Measurements from ENCODE around the gene TRIO.

DNA sequence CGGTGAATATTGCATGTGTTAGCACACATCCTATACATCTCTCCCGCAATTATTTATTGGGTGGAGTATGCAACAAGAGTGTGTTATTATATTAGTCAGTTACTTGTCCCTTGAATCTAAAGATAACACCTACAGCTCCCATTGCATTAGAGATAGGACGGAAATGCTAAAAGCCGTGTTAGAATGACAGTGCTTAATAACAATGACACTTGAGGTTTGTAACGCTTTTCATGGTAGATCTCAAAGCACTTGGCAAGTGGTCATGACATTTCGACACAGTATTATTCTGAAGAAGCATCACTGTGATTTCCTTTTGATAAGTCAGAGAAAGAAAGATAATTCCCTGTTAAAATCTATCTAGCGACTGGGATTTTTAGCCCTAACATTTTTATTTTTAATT is 33.4 kb upstream of the TRIO start:
- TF ChIP-seq, protein P1, sequence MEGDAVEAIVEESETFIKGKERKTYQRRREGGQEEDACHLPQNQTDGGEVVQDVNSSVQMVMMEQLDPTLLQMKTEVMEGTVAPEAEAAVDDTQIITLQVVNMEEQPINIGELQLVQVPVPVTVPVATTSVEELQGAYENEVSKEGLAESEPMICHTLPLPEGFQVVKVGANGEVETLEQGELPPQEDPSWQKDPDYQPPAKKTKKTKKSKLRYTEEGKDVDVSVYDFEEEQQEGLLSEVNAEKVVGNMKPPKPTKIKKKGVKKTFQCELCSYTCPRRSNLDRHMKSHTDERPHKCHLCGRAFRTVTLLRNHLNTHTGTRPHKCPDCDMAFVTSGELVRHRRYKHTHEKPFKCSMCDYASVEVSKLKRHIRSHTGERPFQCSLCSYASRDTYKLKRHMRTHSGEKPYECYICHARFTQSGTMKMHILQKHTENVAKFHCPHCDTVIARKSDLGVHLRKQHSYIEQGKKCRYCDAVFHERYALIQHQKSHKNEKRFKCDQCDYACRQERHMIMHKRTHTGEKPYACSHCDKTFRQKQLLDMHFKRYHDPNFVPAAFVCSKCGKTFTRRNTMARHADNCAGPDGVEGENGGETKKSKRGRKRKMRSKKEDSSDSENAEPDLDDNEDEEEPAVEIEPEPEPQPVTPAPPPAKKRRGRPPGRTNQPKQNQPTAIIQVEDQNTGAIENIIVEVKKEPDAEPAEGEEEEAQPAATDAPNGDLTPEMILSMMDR (conservative IDR thresholded peaks at IDR 0.05; ENCODE audit: low read depth, low read length): no peak
- TF ChIP-seq EZH2 (IDR thresholded peaks at IDR 0.05; ENCODE audit: low read length, unreplicated experiment): no peak
- no peak for TF ChIP-seq EZH2phosphoT487 (IDR thresholded peaks at IDR 0.05; ENCODE audit: borderline replicate concordance, low read length)
